Adrenal gland (tissue), 5 donors: ENCODE results near the gene ZNF516.

Experiments
- POLR2A ChIP-seq, 2 donors: fragments of 450-650 bp; IDR thresholded peaks; one replicate each; pipeline ENCODE4 v1.6.1; 2017; ENCODE audit warnings: antibody characterized with exemption in 2 of 2, mild to moderate bottlenecking in 2 of 2, moderate library complexity in 1 of 2
- TF ChIP-seq, protein P1 (sequence below), 6 experiments: fragments of 450-650 bp in 4 of 6; fragments of 200-600 bp in 2 of 6; sonication (generic) in 1 of 6; IDR thresholded peaks; 1 replicate in 5 of 6; 2 replicates in 1 of 6; pipeline versions ENCODE4 v1.5.1 to v1.8.0; 2016 to 2021; ENCODE audit warnings: antibody characterized with exemption in 6 of 6, mild to moderate bottlenecking in 2 of 6, moderate library complexity in 1 of 6
- donor health status: DM: no; HTN: no; CAD: no.

DNA sequence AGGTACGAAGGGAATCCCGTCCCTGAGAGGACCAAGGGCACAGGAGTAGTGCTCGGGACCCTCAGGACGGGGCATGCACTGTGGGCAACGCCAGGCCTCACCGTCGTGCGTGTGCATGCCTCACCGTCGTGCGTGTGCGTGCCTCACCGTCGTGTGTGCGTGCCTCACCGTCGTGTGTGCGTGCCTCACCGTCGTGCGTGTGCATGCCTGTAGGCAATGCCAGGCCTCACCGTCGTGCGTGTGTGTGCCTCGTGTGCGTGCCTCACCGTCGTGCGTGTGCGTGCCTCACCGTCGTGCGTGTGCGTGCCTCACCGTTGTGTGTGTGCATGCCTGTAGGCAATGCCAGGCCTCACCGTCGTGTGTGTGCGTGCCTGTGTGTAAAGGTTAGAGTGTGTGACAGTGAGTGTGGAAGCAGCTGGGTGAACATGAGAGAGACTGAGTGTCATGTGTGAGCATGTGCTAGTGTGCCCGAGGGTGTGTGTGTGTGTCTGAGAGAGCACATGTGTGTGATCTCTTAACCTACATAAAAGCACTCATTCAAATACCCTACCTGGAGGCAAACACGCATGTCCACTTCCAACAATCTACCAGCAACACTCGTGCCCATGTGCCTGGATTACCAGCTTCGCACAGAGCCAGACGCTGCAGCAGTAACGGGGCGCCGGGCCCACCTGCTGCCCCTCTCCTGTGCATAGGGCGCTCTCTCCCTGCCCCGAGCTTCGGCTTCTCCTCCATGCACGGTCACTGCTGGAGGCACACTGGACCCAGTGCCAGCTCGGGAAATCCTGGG lies 36.3 kb downstream of the ZNF516 start:
- TF ChIP-seq, protein P1, sequence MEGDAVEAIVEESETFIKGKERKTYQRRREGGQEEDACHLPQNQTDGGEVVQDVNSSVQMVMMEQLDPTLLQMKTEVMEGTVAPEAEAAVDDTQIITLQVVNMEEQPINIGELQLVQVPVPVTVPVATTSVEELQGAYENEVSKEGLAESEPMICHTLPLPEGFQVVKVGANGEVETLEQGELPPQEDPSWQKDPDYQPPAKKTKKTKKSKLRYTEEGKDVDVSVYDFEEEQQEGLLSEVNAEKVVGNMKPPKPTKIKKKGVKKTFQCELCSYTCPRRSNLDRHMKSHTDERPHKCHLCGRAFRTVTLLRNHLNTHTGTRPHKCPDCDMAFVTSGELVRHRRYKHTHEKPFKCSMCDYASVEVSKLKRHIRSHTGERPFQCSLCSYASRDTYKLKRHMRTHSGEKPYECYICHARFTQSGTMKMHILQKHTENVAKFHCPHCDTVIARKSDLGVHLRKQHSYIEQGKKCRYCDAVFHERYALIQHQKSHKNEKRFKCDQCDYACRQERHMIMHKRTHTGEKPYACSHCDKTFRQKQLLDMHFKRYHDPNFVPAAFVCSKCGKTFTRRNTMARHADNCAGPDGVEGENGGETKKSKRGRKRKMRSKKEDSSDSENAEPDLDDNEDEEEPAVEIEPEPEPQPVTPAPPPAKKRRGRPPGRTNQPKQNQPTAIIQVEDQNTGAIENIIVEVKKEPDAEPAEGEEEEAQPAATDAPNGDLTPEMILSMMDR (IDR thresholded peaks at IDR 0.05), result no peak
- no peak for TF ChIP-seq POLR2A (IDR thresholded peaks at IDR 0.05)
